BE2C (cell line): ENCODE results near the gene UNC5B.

Experiments used
- DNase-seq: peaks from one replicate; pipeline ENCODE4 v3.0.0-alpha.2; 2020
- H3K27me3 ChIP-seq: fragments of 250-450 bp; sonication (Bioruptor Pico); 2 replicates; pipeline ENCODE4 v1.5.1; 2020; ENCODE audit warnings: mild to moderate bottlenecking
- H3K36me3 ChIP-seq: fragments of 250-450 bp; sonication (Bioruptor Pico); 2 replicates; pipeline ENCODE4 v1.5.1; 2020; ENCODE audit warnings: mild to moderate bottlenecking
- H3K4me1 ChIP-seq: fragments of 250-450 bp; sonication (Bioruptor Pico); 2 replicates; pipeline ENCODE4 v1.5.1; 2020
- H3K4me3 ChIP-seq: 2 replicates; pipeline ENCODE4 v1.5.1; 2011; ENCODE audit warnings: low read depth, low read length
- H3K9me3 ChIP-seq: fragments of 250-450 bp; sonication (Bioruptor Pico); 2 replicates; pipeline ENCODE4 v1.5.1; 2020
- CTCF ChIP-seq: IDR thresholded peaks from 2 replicates; pipeline ENCODE4 v1.5.1; 2012; ENCODE audit warnings: mild to moderate bottlenecking, low read depth, low read length

UNC5B gene

DNA sequence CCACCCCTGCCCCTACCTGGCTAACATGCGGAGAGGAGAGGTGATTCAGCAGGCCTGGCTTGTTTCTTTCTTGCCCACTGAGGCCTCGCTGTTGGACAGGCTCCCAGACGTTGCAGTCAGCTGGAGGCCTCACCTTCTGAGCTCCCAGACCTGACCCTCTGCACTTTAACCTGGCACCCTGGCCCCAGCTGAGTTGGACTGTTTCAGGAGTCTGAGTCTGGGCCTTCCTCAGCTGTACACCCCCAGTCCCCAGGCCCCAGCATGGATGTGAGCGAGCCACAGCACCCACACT lies 35.0 kb downstream of the UNC5B start:
- H3K4me1 ChIP-seq = peaks cover 87% of the 10 kb centered on the region
- H3K36me3 ChIP-seq = peaks cover 38% of the 10 kb centered on the region
- DNase-seq = no peak
- no peaks in the 10 kb centered on the region for H3K9me3 ChIP-seq
- H3K27me3 ChIP-seq = no peaks in the 10 kb centered on the region
- no peak for TF ChIP-seq CTCF
- no peak overlapping the region for H3K4me3 ChIP-seq

DNA sequence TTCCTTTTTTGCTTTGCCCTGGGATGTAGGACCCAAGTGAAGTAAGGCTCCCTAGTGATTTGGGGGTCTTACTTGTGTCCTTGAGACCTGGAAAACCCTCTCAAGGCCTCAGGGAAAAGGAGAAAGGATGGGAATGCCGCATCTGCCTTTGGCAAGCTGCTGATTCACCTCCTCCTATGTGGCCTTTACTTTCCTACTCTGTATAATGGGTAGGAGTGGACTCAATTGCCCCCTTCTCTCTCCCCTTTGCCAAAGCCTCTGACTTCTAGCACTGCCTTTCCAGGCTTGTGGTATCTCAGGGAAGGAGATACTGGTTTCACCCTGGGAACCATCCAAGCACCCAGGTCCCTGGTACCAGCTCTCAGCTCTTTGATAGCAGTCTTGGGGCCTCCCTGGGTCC lies 35.4 kb downstream of the UNC5B start:
- peaks cover 87% of the 10 kb centered on the region for H3K4me1 ChIP-seq
- no peak for DNase-seq
- H3K4me3 ChIP-seq = no peak overlapping the region
- no peaks in the 10 kb centered on the region for H3K9me3 ChIP-seq
- no peaks in the 10 kb centered on the region for H3K27me3 ChIP-seq
- no peak for TF ChIP-seq CTCF
- H3K36me3 ChIP-seq = peaks cover 35% of the 10 kb centered on the region

DNA sequence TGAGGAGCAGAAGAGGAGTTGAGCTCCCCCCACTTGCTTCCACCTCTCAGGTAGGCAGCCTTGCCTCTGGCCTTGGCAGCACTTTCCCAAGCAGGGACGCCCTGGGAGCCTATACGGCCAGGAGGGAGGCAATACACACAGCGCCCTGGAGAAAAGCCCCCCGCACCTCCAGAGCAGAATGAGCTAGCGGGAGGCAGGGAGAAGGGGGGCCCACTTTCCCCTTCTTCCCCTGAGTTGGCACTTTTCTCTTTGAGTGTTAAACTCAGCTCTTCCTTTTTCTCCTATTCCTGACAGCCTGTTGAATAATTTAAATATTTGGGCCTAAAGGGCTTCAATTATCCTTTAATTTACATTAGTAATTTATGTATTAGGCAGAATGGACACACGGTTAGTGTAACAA lies 35.8 kb downstream of the UNC5B start:
- no peaks in the 10 kb centered on the region for H3K27me3 ChIP-seq
- no peaks in the 10 kb centered on the region for H3K9me3 ChIP-seq
- H3K4me3 ChIP-seq = no peak overlapping the region
- no peak for TF ChIP-seq CTCF
- peaks cover 31% of the 10 kb centered on the region for H3K36me3 ChIP-seq
- peaks cover 87% of the 10 kb centered on the region for H3K4me1 ChIP-seq
- no peak for DNase-seq

DNA sequence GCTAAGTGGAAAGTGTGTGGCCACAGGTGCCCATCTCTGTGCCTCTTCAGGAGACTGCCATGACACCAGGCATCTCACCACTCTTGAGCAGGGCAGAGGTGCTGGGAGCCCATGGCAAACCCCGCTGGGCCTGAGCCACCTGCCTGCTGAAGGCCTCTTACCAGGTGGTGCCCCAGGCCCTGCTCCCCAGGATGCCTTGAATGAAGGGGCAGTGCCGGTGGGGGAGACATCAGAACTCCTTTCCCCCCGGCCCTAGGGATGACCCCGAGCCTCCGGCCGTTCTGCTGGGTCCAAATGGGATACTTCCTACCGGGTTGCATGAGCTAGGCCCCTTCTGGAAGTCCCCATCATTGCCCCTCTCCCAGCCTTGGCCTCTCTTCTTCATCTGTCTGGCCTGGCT lies 37.6 kb downstream of the UNC5B start:
- no peak for TF ChIP-seq CTCF
- no peak for DNase-seq

DNA sequence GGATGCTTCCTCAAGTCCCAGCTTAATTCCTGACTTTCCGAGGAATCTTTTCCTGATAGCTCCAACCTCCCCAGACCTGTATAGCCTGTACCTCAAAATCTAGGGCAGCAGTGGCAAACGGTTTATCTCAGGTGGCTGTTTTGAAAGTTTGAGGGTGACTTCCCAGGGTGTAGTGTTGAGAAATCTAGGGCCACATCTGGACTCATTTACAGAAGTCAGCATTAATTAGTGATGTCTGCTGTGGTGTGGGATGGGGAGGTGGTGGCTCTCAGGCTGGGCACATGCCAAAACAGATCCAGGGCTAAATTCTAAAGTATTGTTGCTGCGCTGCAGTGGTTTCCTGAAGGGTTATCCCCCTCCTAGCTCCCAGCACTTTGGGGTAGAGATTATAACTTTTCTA lies 38.0 kb downstream of the UNC5B start:
- Histone ChIP-seq H3K36me3 (peaks cover 31% of the 10 kb centered on the region), H3K4me3 (peak overlapping the region; percentile 3; the same call in 1 of the 2 replicates), H3K27me3 (no peaks in the 10 kb centered on the region), H3K4me1 (peaks cover 87% of the 10 kb centered on the region), H3K9me3 (no peaks in the 10 kb centered on the region)
- no peak for DNase-seq
- TF ChIP-seq CTCF = no peak

More for the DNA sequence above, 37.6 kb downstream of the UNC5B start:
- Histone ChIP-seq H3K27me3 (no peaks in the 10 kb centered on the region), H3K4me3 (no peak overlapping the region; the same call in 1 of the 2 replicates), H3K36me3 (peaks cover 31% of the 10 kb centered on the region), H3K4me1 (peaks cover 87% of the 10 kb centered on the region), H3K9me3 (no peaks in the 10 kb centered on the region)

DNA sequence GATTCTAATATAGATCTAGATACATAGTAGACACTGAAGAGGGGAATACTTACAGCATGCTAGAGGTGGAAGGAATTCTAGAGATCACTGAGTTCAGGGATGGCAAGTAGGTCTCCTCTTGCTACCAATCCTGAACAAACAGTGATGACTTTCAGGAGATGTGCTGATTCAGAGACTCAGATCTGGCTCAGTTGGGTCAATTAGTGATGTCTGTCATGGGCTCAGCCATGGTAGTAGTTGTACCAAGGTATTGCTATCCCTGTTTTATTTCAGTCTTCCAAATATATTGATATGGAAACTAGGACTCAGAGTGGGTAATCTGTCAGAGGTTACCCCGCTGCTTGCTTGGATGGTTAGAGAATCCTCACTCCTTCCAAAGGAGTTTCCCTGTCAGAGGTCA lies 38.5 kb downstream of the UNC5B start:
- H3K4me3 ChIP-seq = peak overlapping the region; percentile 13; the same call in 1 of the 2 replicates
- no peaks in the 10 kb centered on the region for H3K9me3 ChIP-seq
- TF ChIP-seq CTCF = no peak
- no peaks in the 10 kb centered on the region for H3K27me3 ChIP-seq
- DNase-seq = no peak
- peaks cover 85% of the 10 kb centered on the region for H3K4me1 ChIP-seq
- peaks cover 27% of the 10 kb centered on the region for H3K36me3 ChIP-seq
